GM12878 (cell line): Measurements from ENCODE around the gene RTEL1. TPM values are rescaled to one million over a fixed set of nuclear protein-coding genes. Genes with fewer than 3 reads are reported as not detected.

Source experiments
- ATAC-seq: fragments of 200-7000 bp; cut with Tn5 transposase; 3 replicates; pipeline ENCODE4 v1.9.1; 2020; ENCODE audit warnings: mild to moderate bottlenecking, moderate library complexity
- BruUV-seq: library from RNA; stranded (reverse); fragments of 400-500 nt; replicated peaks from 2 replicates; lab custom pipeline; 2021; lab: Mats Ljungman, UMichigan
- CTCF ChIA-PET: fragments of 300-600 bp; sonication (Branson Sonifier 250); formaldehyde crosslinking; extraction: SDS; loops from one replicate; lab custom pipeline; 2021; ENCODE audit warnings: inconsistent platforms; lab: Yijun Ruan, JAX
- POLR2A ChIA-PET: fragments of 350-600 bp; formaldehyde crosslinking; extraction: SDS; loops from one replicate; lab custom pipeline; 2021; ENCODE audit warnings: inconsistent platforms; lab: Charles Lee
- RAD21 ChIA-PET: fragments of 300-600 bp; sonication (Branson Sonifier 250); formaldehyde crosslinking; loops from one replicate; lab custom pipeline; 2023; ENCODE audit warnings: antibody characterized with exemption; ENCODE audit not compliant: unreplicated experiment; lab: Charles Lee
- SMC1A ChIA-PET: fragments of 300-600 bp; sonication (Branson Sonifier 250); formaldehyde crosslinking; loops from one replicate; lab custom pipeline; 2023; ENCODE audit not compliant: unreplicated experiment, uncharacterized antibody; lab: Charles Lee
- DNase-seq: peaks from one replicate; pipeline ENCODE4 v3.0.0-alpha.2; 2011; ENCODE audit warnings: low read depth, low spot score
- FAIRE-seq: peaks from 3 replicates; lab custom pipeline; 2011; peaks lifted over from hg19 to GRCh38; lab: Jason Lieb, UNC
- H2AFZ ChIP-seq: 2 replicates; pipeline ENCODE4 v1.6.0; 2011; ENCODE audit warnings: low read depth, low read length, control low read depth; ENCODE audit not compliant: control insufficient read depth
- H3K27ac ChIP-seq: 2 replicates; pipeline ENCODE4 v1.5.1; 2011; ENCODE audit warnings: control low read depth; ENCODE audit not compliant: control insufficient read depth, insufficient read depth
- H3K27me3 ChIP-seq, 2 experiments: replicated peaks in 1 of 2; 2 replicates each; pipeline versions ENCODE4 v1.6.0 to v1.6.1; 2011; ENCODE audit warnings: low read length in 1 of 2; ENCODE audit not compliant: control insufficient read depth in 2 of 2, insufficient read depth in 2 of 2
- H3K36me3 ChIP-seq, 2 experiments: 2 replicates each; pipeline ENCODE4 v1.5.1; 2011; ENCODE audit warnings: low read length in 1 of 2; ENCODE audit not compliant: control insufficient read depth in 2 of 2, insufficient read depth in 2 of 2
- H3K4me1 ChIP-seq: 2 replicates; pipeline ENCODE4 v1.6.1; 2011; ENCODE audit warnings: mild to moderate bottlenecking, low read length, moderate library complexity, mixed read lengths; ENCODE audit not compliant: control insufficient read depth, insufficient read depth
- H3K4me2 ChIP-seq: 2 replicates; pipeline ENCODE4 v1.6.0; 2011; ENCODE audit warnings: control low read depth; ENCODE audit not compliant: control insufficient read depth, insufficient read depth
- H3K4me3 ChIP-seq: fragments of 200-600 bp; sonication (generic); 2 replicates; pipeline ENCODE4 v1.5.1; 2016
- H3K79me2 ChIP-seq: 2 replicates; pipeline ENCODE4 v1.6.0; 2011; ENCODE audit warnings: low read length; ENCODE audit not compliant: control insufficient read depth, insufficient read depth
- H3K9ac ChIP-seq: 2 replicates; pipeline ENCODE4 v1.8.0; 2011; ENCODE audit warnings: low read length, control low read depth, mixed read lengths; ENCODE audit not compliant: control insufficient read depth, insufficient read depth
- H3K9me3 ChIP-seq: replicated peaks from 3 replicates; pipeline ENCODE4 v1.5.1; 2011; ENCODE audit warnings: mild to moderate bottlenecking, low read length; ENCODE audit not compliant: control insufficient read depth, insufficient read depth
- H4K20me1 ChIP-seq: 2 replicates; pipeline ENCODE4 v1.6.0; 2011; ENCODE audit not compliant: control insufficient read depth, insufficient read depth
- BRCA1 ChIP-seq: IDR thresholded peaks from 2 replicates; pipeline ENCODE4 v1.6.1; 2011; ENCODE audit warnings: low read depth, low read length, improper control_type of control experiment
- CEBPB ChIP-seq, 2 experiments: fragments of 150-350 bp in 1 of 2; IDR thresholded peaks; 2 replicates each; pipeline ENCODE4 v1.6.1; 2012 to 2014; ENCODE audit warnings: low read depth in 2 of 2, low read length in 2 of 2, borderline replicate concordance in 1 of 2, inconsistent platforms in 1 of 2
- ESRRA ChIP-seq: IDR thresholded peaks from 2 replicates; pipeline ENCODE4 v1.6.1; 2012; ENCODE audit warnings: mild to moderate bottlenecking, low read length, improper control_type of control experiment
- ETV6 ChIP-seq, 2 experiments: fragments of 450-650 bp in 1 of 2; IDR thresholded peaks in 1 of 2; conservative IDR thresholded peaks in 1 of 2; 2 replicates each; pipeline ENCODE4 v1.6.1; 2014; ENCODE audit warnings: antibody characterized with exemption in 1 of 2, borderline replicate concordance in 1 of 2, low read depth in 1 of 2, mild to moderate bottlenecking in 1 of 2, moderate library complexity in 1 of 2
- HDAC6 ChIP-seq: fragments of 200-600 bp; sonication (generic); IDR thresholded peaks from one replicate; pipeline ENCODE4 v1.8.0; 2017; ENCODE audit warnings: antibody characterized with exemption; ENCODE audit not compliant: unreplicated experiment
- LARP7 ChIP-seq: fragments of 450-650 bp; IDR thresholded peaks from 2 replicates; pipeline ENCODE4 v1.6.1; 2017; ENCODE audit warnings: mild to moderate bottlenecking
- MXI1 ChIP-seq: fragments of 150-350 bp; IDR thresholded peaks from 2 replicates; pipeline ENCODE4 v1.6.1; 2011; ENCODE audit warnings: low read depth, mild to moderate bottlenecking, inconsistent platforms, low read length, improper control_type of control experiment
- MYC ChIP-seq: IDR thresholded peaks from 2 replicates; pipeline ENCODE4 v1.6.1; 2011; ENCODE audit warnings: mild to moderate bottlenecking, low read length, moderate library complexity, inconsistent platforms; ENCODE audit not compliant: insufficient read depth, insufficient replicate concordance, insufficient read length, severe bottlenecking
- POLR2AphosphoS2 ChIP-seq: IDR thresholded peaks from 2 replicates; pipeline ENCODE4 v1.6.1; 2011; ENCODE audit warnings: low read depth, mild to moderate bottlenecking, low read length, improper control_type of control experiment, moderate library complexity
- REST ChIP-seq: IDR thresholded peaks from 2 replicates; pipeline ENCODE4 v1.6.1; 2012; ENCODE audit warnings: mild to moderate bottlenecking, low read depth, low read length
- SUPT20H ChIP-seq: IDR thresholded peaks from 2 replicates; pipeline ENCODE4 v1.6.1; 2011; ENCODE audit warnings: low read depth, mild to moderate bottlenecking, low read length, moderate library complexity, borderline replicate concordance; ENCODE audit not compliant: control insufficient read depth
- WGBS: methylation state at CpG from one replicate; pipeline ENCODE4 v1.1.6; 2016; ENCODE audit warnings: low lambda C conversion rate; ENCODE audit not compliant: insufficient replicate concordance, insufficient coverage; ENCODE audit errors: missing lambda C conversion rate; 5-methylcytosine and 5-hydroxymethylcytosine counted together
- in situ Hi-C: fragments of 300-500 bp; cut with MboI; formaldehyde crosslinking; loops from 9 replicates; pipeline ENCODE4 v1.14.3; 2018; ENCODE audit warnings: mixed read lengths
- intact Hi-C: fragments of 100-400 bp; cut with micrococcal nuclease; formaldehyde crosslinking; loops from one replicate; pipeline ENCODE4 v1.14.2; 2022; ENCODE audit not compliant: unreplicated experiment
- polyA plus RNA-seq, 11 experiments: library from polyadenylated mRNA; depleted of rRNA in 4 of 11; unstranded in 6 of 11; stranded (reverse) in 5 of 11; fragments of >200 nt; fragmentation: Nextera tagmentation in 4 of 11; fragmentation: Illumina TruSeq in 1 of 11; extraction: Ambion mirVana in 4 of 11; extraction: Trizol in 1 of 11; gene quantifications; 1 replicate in 1 of 11; 2 replicates in 10 of 11; pipeline versions ENCODE4 v1.2.1 to v1.2.3, GENCODE V29; 2011 to 2016; ENCODE audit warnings: inconsistent platforms in 2 of 11, missing spikeins in 2 of 11, low read depth in 1 of 11
- total RNA-seq, 4 experiments: library from RNA; depleted of rRNA in 3 of 4; stranded (reverse); fragments of >200 nt in 3 of 4; fragmentation: Illumina TruSeq in 1 of 4; extraction: Trizol in 1 of 4; gene quantifications; 2 replicates each; pipeline versions ENCODE4 v1.2.1 to v1.2.3, GENCODE V29; 2013 to 2021
- TF ChIP-seq, protein P1 (sequence below): fragments of 450-650 bp; formaldehyde crosslinking; IDR thresholded peaks from 2 replicates; pipeline ENCODE4 v1.4.0; 2020; ENCODE audit warnings: mild to moderate bottlenecking, moderate library complexity
- TF ChIP-seq, protein P2 (sequence below): fragments of 450-650 bp; IDR thresholded peaks from 2 replicates; pipeline ENCODE4 v1.6.1; 2014; ENCODE audit warnings: mild to moderate bottlenecking

The RTEL1 gene
- total and polyA plus RNA-seq, 10 of the 15 experiments (the other 5 are each of a cell fraction or from before 2014, with no cell fraction given): 0.40 to 37.2 (median 15.6) TPM; not detected in 1

GRCh38 chr20:63636752-63637628 is 21.1 kb upstream of the RTEL1 start:
- WGBS: 71% methylated on average over 19 of the region's 19 CpGs
- Histone ChIP-seq H3K4me1 (peaks cover 27% of the 10 kb centered on the region), H3K4me3 (no peak overlapping the region), H3K27ac (peak overlapping the region; percentile 27; the same call in 1 of the 2 replicates), H3K27me3 (no peaks in the 10 kb centered on the region), H3K79me2 (peaks cover 1% of the 10 kb centered on the region; the same call in 1 of the 2 replicates), H3K9me3 (no peaks in the 10 kb centered on the region), H3K9ac (no peak overlapping the region), H3K4me2 (no peak overlapping the region), H4K20me1 (no peaks in the 10 kb centered on the region), H2AFZ (no peak overlapping the region), H3K36me3 (no peaks in the 10 kb centered on the region)
- FAIRE-seq (no peak), DNase-seq (no peak), ATAC-seq (no peak)
- CTCF ChIA-PET: no interaction called here
- SMC1A ChIA-PET: interaction anchor here (1.3 kb wide), 1 partner anchor 12 kb away, joined by 3 read pairs; no protein-coding TSS in a partner anchor
- intact Hi-C loops (no loop called here), in situ Hi-C loops (no loop called here)
- POLR2A ChIA-PET: interaction anchor here (2.4 kb wide), 1 partner anchor 10 kb away, joined by 9 read pairs; the partner anchor contains the start of gene GMEB2
- RAD21 ChIA-PET: interaction anchor here (1.4 to 1.9 kb wide), 2 partner anchors 21 to 99 kb away, joined by 4 read pairs; partner anchors contain the start of genes PTK6 and RTEL1
- BruUV-seq: no TSS peak
- TF ChIP-seq MXI1: no peak
- TF ChIP-seq MYC: no peak
- no peak for TF ChIP-seq ETV6 (conservative IDR thresholded peaks at IDR 0.05 in 1 of 2, IDR thresholded peaks at IDR 0.05 in 1 of 2; ENCODE audit: borderline replicate concordance in 1 of 2, low read depth in 1 of 2)
- TF ChIP-seq SUPT20H: no peak
- TF ChIP-seq, protein P1, sequence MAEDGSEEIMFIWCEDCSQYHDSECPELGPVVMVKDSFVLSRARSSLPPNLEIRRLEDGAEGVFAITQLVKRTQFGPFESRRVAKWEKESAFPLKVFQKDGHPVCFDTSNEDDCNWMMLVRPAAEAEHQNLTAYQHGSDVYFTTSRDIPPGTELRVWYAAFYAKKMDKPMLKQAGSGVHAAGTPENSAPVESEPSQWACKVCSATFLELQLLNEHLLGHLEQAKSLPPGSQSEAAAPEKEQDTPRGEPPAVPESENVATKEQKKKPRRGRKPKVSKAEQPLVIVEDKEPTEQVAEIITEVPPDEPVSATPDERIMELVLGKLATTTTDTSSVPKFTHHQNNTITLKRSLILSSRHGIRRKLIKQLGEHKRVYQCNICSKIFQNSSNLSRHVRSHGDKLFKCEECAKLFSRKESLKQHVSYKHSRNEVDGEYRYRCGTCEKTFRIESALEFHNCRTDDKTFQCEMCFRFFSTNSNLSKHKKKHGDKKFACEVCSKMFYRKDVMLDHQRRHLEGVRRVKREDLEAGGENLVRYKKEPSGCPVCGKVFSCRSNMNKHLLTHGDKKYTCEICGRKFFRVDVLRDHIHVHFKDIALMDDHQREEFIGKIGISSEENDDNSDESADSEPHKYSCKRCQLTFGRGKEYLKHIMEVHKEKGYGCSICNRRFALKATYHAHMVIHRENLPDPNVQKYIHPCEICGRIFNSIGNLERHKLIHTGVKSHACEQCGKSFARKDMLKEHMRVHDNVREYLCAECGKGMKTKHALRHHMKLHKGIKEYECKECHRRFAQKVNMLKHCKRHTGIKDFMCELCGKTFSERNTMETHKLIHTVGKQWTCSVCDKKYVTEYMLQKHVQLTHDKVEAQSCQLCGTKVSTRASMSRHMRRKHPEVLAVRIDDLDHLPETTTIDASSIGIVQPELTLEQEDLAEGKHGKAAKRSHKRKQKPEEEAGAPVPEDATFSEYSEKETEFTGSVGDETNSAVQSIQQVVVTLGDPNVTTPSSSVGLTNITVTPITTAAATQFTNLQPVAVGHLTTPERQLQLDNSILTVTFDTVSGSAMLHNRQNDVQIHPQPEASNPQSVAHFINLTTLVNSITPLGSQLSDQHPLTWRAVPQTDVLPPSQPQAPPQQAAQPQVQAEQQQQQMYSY (CRISPR knock-in tag): no peak
- TF ChIP-seq CEBPB (IDR thresholded peaks at IDR 0.05; ENCODE audit: borderline replicate concordance in 1 of 2, low read depth in 2 of 2, low read length in 2 of 2): no peak
- TF ChIP-seq ESRRA: no peak
- no peak for TF ChIP-seq REST
- TF ChIP-seq, protein P2, sequence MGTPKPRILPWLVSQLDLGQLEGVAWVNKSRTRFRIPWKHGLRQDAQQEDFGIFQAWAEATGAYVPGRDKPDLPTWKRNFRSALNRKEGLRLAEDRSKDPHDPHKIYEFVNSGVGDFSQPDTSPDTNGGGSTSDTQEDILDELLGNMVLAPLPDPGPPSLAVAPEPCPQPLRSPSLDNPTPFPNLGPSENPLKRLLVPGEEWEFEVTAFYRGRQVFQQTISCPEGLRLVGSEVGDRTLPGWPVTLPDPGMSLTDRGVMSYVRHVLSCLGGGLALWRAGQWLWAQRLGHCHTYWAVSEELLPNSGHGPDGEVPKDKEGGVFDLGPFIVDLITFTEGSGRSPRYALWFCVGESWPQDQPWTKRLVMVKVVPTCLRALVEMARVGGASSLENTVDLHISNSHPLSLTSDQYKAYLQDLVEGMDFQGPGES: no peak
- no peak for TF ChIP-seq BRCA1
- TF ChIP-seq HDAC6: no peak
- TF ChIP-seq LARP7: no peak
- TF ChIP-seq POLR2AphosphoS2: no peak
